Mesenchymal stem cell (in vitro differentiated cells and primary cell): ENCODE measurements around the gene SLC2A9.

Source experiments
- DNase-seq: peaks from one replicate; pipeline ENCODE4 v3.0.0-alpha.2; 2013
- H2AFZ ChIP-seq: one replicate; pipeline ENCODE4 v1.6.1; 2013; ENCODE audit warnings: low read depth, mild to moderate bottlenecking, control low read depth, inconsistent platforms, low read length, moderate library complexity
- H2AK5ac ChIP-seq: 2 replicates; pipeline ENCODE4 v1.6.1; 2013; ENCODE audit warnings: low read length, moderate library complexity, mild to moderate bottlenecking, inconsistent platforms; ENCODE audit not compliant: severe bottlenecking
- H2BK120ac ChIP-seq: one replicate; pipeline ENCODE4 v1.6.1; 2013; ENCODE audit warnings: low read depth, mild to moderate bottlenecking, inconsistent platforms, low read length, moderate library complexity
- H2BK12ac ChIP-seq, 2 experiments: one replicate each; pipeline ENCODE4 v1.6.1; 2013; ENCODE audit warnings: inconsistent platforms in 2 of 2, low read length in 2 of 2, mild to moderate bottlenecking in 2 of 2, moderate library complexity in 2 of 2, control low read depth in 1 of 2
- H2BK15ac ChIP-seq: one replicate; pipeline ENCODE4 v1.6.1; 2013; ENCODE audit warnings: mild to moderate bottlenecking, low read depth, inconsistent platforms; ENCODE audit not compliant: poor library complexity, severe bottlenecking
- H2BK5ac ChIP-seq: 2 replicates; pipeline ENCODE4 v1.6.1; 2013; ENCODE audit warnings: low read depth, mild to moderate bottlenecking, low read length, control low read depth, inconsistent platforms; ENCODE audit not compliant: poor library complexity, severe bottlenecking
- H3K14ac ChIP-seq, 2 experiments: one replicate each; pipeline ENCODE4 v1.6.1; 2013; ENCODE audit warnings: inconsistent platforms in 2 of 2, low read length in 2 of 2, control low read depth in 1 of 2, mild to moderate bottlenecking in 1 of 2, moderate library complexity in 1 of 2
- H3K18ac ChIP-seq, 2 experiments: one replicate each; pipeline ENCODE4 v1.6.1; 2013; ENCODE audit warnings: inconsistent platforms in 2 of 2, low read length in 2 of 2, control low read depth in 1 of 2, low read depth in 1 of 2, mild to moderate bottlenecking in 1 of 2
- H3K23ac ChIP-seq, 2 experiments: one replicate each; pipeline ENCODE4 v1.6.1; 2013; ENCODE audit warnings: inconsistent platforms in 2 of 2, low read length in 2 of 2, mild to moderate bottlenecking in 2 of 2, moderate library complexity in 2 of 2, control low read depth in 1 of 2
- H3K27ac ChIP-seq: 2 replicates; pipeline ENCODE4 v1.5.1; 2013; ENCODE audit warnings: mild to moderate bottlenecking, moderate library complexity, low read length, control low read depth, inconsistent platforms; ENCODE audit not compliant: poor library complexity, severe bottlenecking
- H3K27me3 ChIP-seq, 2 experiments: 2 replicates each; pipeline versions ENCODE4 v1.6.1 to v1.7.0; 2013; ENCODE audit warnings: low read length in 2 of 2, mild to moderate bottlenecking in 2 of 2, moderate library complexity in 2 of 2, control low read depth in 1 of 2, inconsistent platforms in 1 of 2; ENCODE audit not compliant: control insufficient read depth in 1 of 2, insufficient read depth in 1 of 2
- H3K36me3 ChIP-seq, 2 experiments: 2 replicates each; pipeline versions ENCODE4 v1.6.1 to v1.7.0; 2013; ENCODE audit warnings: low read length in 2 of 2, control low read depth in 1 of 2, inconsistent platforms in 1 of 2, low read depth in 1 of 2, mild to moderate bottlenecking in 1 of 2; ENCODE audit not compliant: insufficient read depth in 2 of 2, control insufficient read depth in 1 of 2
- H3K4ac ChIP-seq, 2 experiments: one replicate each; pipeline ENCODE4 v1.6.1; 2013; ENCODE audit warnings: inconsistent platforms in 2 of 2, low read length in 2 of 2, mild to moderate bottlenecking in 2 of 2, moderate library complexity in 2 of 2, control low read depth in 1 of 2, low read depth in 1 of 2
- H3K4me1 ChIP-seq: 2 replicates; pipeline ENCODE4 v1.6.1; 2013; ENCODE audit warnings: low read depth, low read length, control low read depth; ENCODE audit not compliant: control insufficient read depth, insufficient read depth
- H3K4me2 ChIP-seq: 2 replicates; pipeline ENCODE4 v1.6.1; 2013; ENCODE audit warnings: low read length, mild to moderate bottlenecking, inconsistent platforms; ENCODE audit not compliant: poor library complexity, severe bottlenecking
- H3K4me3 ChIP-seq, 2 experiments: 2 replicates each; pipeline versions ENCODE4 v1.5.1 to v1.7.0; 2013; ENCODE audit warnings: low read length in 2 of 2, mild to moderate bottlenecking in 2 of 2, control low read depth in 1 of 2, low read depth in 1 of 2; ENCODE audit not compliant: insufficient read depth in 1 of 2
- H3K79me1 ChIP-seq: replicated peaks from 2 replicates; pipeline ENCODE4 v1.6.1; 2013; ENCODE audit warnings: mild to moderate bottlenecking, control low read depth, low read length, inconsistent platforms; ENCODE audit not compliant: poor library complexity, severe bottlenecking
- H3K9ac ChIP-seq: 2 replicates; pipeline ENCODE4 v1.7.0; 2013; ENCODE audit warnings: mild to moderate bottlenecking, low read length, moderate library complexity
- H3K9me3 ChIP-seq: 2 replicates; pipeline ENCODE4 v1.7.0; 2013; ENCODE audit warnings: mild to moderate bottlenecking, low read length; ENCODE audit not compliant: control insufficient read depth
- H4K8ac ChIP-seq: one replicate; pipeline ENCODE4 v1.6.1; 2013; ENCODE audit warnings: inconsistent platforms, mild to moderate bottlenecking, low read length, moderate library complexity
- H4K91ac ChIP-seq: one replicate; pipeline ENCODE4 v1.6.1; 2013; ENCODE audit warnings: mild to moderate bottlenecking, low read length, inconsistent platforms
- WGBS: methylation state at CpG from one replicate; pipeline ENCODE4 v1.1.7; 2013; ENCODE audit warnings: mixed read lengths; 5-methylcytosine and 5-hydroxymethylcytosine counted together

The SLC2A9 gene

DNA sequence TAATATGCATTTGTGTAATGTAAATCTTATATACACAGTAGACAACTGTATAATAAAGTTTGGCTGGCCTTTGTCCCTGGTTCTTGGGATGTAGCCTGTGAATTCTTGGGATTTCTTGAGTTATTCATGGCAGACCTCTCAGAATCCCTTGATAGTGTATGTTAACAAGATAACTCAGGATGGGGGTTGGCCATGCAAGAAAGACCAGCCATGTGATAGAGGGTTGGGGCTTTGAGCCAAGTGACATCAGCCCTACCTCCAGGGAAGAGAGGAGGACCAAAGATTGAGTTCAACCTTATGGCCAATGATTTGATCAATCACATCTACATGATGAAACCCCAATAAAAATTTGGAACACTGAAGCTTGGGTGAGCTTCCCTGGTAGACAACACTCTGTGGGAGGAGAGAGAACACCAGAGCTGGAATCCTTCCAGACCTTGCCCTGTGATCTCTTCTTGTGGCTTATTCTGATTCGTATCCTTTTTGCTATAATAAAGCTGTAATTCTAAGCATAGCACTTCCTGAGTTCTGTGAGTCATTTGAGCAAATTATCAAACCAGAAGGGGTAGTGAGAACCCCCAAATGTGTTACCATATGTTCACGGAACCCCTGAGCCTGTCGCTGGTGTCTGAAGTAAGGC lies 11.3 kb downstream of the SLC2A9 start:
- H3K27ac ChIP-seq = no peak overlapping the region
- DNase-seq = no peak
- no peak overlapping the region for H3K18ac ChIP-seq
- H3K79me1 ChIP-seq = no peaks in the 10 kb centered on the region
- no peak overlapping the region for H3K4me3 ChIP-seq
- no peak overlapping the region for H2AFZ ChIP-seq
- H3K14ac ChIP-seq = no peak overlapping the region
- H3K27me3 ChIP-seq = peaks cover 4 to 30% of the 10 kb centered on the region in 2 experiments
- no peak overlapping the region for H2BK15ac ChIP-seq
- no peak overlapping the region for H2AK5ac ChIP-seq
- peaks cover 8% of the 10 kb centered on the region for H3K4me1 ChIP-seq
- H3K36me3 ChIP-seq = no peaks in the 10 kb centered on the region
- WGBS = 98% methylated on average over 2 of the region's 3 CpGs
- H4K91ac ChIP-seq = no peak overlapping the region
- H3K9ac ChIP-seq = no peak overlapping the region
- H3K4ac ChIP-seq = no peak overlapping the region
- H3K23ac ChIP-seq = no peak overlapping the region
- H2BK5ac ChIP-seq = no peak overlapping the region
- H4K8ac ChIP-seq = no peak overlapping the region
- no peak overlapping the region for H2BK120ac ChIP-seq
- no peak overlapping the region for H3K4me2 ChIP-seq
- H3K9me3 ChIP-seq = no peaks in the 10 kb centered on the region
- no peak overlapping the region for H2BK12ac ChIP-seq

GRCh38 chr4:10008609-10009005 lies 12.7 kb downstream of the SLC2A9 start:
- H3K9ac ChIP-seq = no peak overlapping the region
- DNase-seq = no peak
- H3K9me3 ChIP-seq = no peaks in the 10 kb centered on the region
- H2AFZ ChIP-seq = no peak overlapping the region
- no peak overlapping the region for H2BK15ac ChIP-seq
- H3K14ac ChIP-seq = no peak overlapping the region
- no peak overlapping the region for H2AK5ac ChIP-seq
- H2BK12ac ChIP-seq = no peak overlapping the region
- H3K23ac ChIP-seq = no peak overlapping the region
- no peak overlapping the region for H3K4ac ChIP-seq
- no peak overlapping the region for H4K91ac ChIP-seq
- H3K18ac ChIP-seq = no peak overlapping the region
- H4K8ac ChIP-seq = no peak overlapping the region
- H2BK120ac ChIP-seq = no peak overlapping the region
- H3K79me1 ChIP-seq = no peaks in the 10 kb centered on the region
- H3K27ac ChIP-seq = no peak overlapping the region
- H3K36me3 ChIP-seq = no peaks in the 10 kb centered on the region
- no peak overlapping the region for H3K4me2 ChIP-seq
- H3K4me1 ChIP-seq = peaks cover 8% of the 10 kb centered on the region
- peaks cover 4 to 26% of the 10 kb centered on the region in 2 experiments for H3K27me3 ChIP-seq
- no peak overlapping the region for H2BK5ac ChIP-seq
- no peak overlapping the region for H3K4me3 ChIP-seq
- 80% methylated on average over 3 of the region's 3 CpGs for WGBS

GRCh38 chr4:10007793-10008608 lies 13.3 kb downstream of the SLC2A9 start:
- H4K8ac ChIP-seq = no peak overlapping the region
- no peak overlapping the region for H3K23ac ChIP-seq
- H2AFZ ChIP-seq = no peak overlapping the region
- no peaks in the 10 kb centered on the region for H3K36me3 ChIP-seq
- no peak overlapping the region for H2BK12ac ChIP-seq
- no peak overlapping the region for H3K14ac ChIP-seq
- DNase-seq = no peak
- no peak overlapping the region for H2BK120ac ChIP-seq
- H3K4me3 ChIP-seq = no peak overlapping the region
- H3K4me1 ChIP-seq = peaks cover 8% of the 10 kb centered on the region
- H3K9ac ChIP-seq = no peak overlapping the region
- H3K18ac ChIP-seq = no peak overlapping the region
- H3K9me3 ChIP-seq = no peaks in the 10 kb centered on the region
- H4K91ac ChIP-seq = no peak overlapping the region
- no peak overlapping the region for H2BK15ac ChIP-seq
- H3K4me2 ChIP-seq = no peak overlapping the region
- H3K27ac ChIP-seq = no peak overlapping the region
- no peak overlapping the region for H2BK5ac ChIP-seq
- no peaks in the 10 kb centered on the region for H3K79me1 ChIP-seq
- H2AK5ac ChIP-seq = no peak overlapping the region
- WGBS = 77% methylated on average over 6 of the region's 7 CpGs
- H3K4ac ChIP-seq = no peak overlapping the region
- H3K27me3 ChIP-seq = peaks cover 4 to 26% of the 10 kb centered on the region in 2 experiments

DNA sequence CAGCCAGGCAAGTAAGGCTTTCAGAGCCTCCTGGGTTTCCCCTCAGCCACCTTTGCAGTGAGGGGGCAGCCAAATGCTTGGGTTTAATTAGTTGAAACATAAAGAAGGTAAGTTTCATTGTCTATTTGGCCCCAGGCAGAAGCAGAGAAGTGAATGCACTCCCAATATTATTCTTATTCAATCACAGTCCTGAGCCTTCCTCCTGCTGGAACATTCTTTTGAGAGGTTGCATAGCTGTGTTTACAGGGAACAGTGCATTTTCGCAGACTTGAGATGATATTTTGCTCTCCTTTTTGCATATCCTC lies 13.9 kb downstream of the SLC2A9 start:
- H2BK5ac ChIP-seq = no peak overlapping the region
- H3K4me1 ChIP-seq = peaks cover 8% of the 10 kb centered on the region
- no peaks in the 10 kb centered on the region for H3K79me1 ChIP-seq
- DNase-seq = no peak
- no peak overlapping the region for H3K9ac ChIP-seq
- no peak overlapping the region for H2BK15ac ChIP-seq
- no peak overlapping the region for H3K4ac ChIP-seq
- no peak overlapping the region for H4K91ac ChIP-seq
- no peaks in the 10 kb centered on the region for H3K9me3 ChIP-seq
- WGBS = 88% methylated on average over 1 of the region's 1 CpG
- H3K27me3 ChIP-seq = peaks cover 4 to 23% of the 10 kb centered on the region in 2 experiments
- H2AK5ac ChIP-seq = no peak overlapping the region
- H3K18ac ChIP-seq = no peak overlapping the region
- H3K36me3 ChIP-seq = no peaks in the 10 kb centered on the region
- no peak overlapping the region for H2AFZ ChIP-seq
- H3K23ac ChIP-seq = no peak overlapping the region
- H3K27ac ChIP-seq = no peak overlapping the region
- no peak overlapping the region for H2BK12ac ChIP-seq
- no peak overlapping the region for H3K4me2 ChIP-seq
- no peak overlapping the region for H2BK120ac ChIP-seq
- H4K8ac ChIP-seq = no peak overlapping the region
- no peak overlapping the region for H3K14ac ChIP-seq
- H3K4me3 ChIP-seq = no peak overlapping the region
